Measurements from ENCODE around the gene MICU1. TPM values are rescaled to one million over a fixed set of nuclear protein-coding genes. Genes with fewer than 3 reads are reported as not detected.

The MICU1 gene
- total RNA-seq, 1 donor from 2014 or later = 22.8 TPM

GRCh38 chr10:72323771-72324191 is 302.1 kb downstream of the MICU1 start:
- no peak for ATAC-seq

DNA sequence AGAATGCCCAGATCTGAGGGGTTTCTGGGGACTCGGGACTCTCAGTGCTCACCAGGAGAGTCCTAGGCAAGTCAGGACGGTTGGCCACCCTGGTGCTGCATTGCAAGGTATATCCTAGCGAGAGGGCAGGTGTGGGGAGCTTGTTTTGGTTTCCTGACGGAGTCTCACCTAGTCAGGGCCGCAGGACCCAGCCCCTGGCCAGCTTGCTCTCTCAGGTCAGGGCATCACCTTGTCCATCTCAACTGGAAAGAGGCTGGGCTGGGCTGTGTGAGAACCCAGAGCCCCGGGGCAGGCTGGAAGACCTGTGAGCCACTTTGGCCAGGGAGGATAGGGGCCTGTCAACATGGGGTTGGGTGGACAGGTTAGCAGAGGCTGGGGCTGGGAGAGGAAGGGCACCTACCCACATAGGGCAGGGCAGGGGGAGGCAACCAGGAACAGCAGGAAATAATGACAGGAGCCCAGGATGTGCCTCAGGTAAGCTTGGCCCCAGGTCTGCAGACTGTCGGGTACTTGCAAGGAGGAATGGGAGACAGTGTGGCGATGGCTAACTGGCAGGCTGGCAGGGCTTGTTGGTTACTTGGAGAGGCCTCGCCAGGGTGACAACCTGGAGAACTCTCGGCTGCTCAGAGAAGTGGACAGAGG is 302.6 kb downstream of the MICU1 start:
- ATAC-seq = no peak

- peak; percentile 51 for ATAC-seq
Measured at GRCh38 chr10:72322280-72323058, 303.4 kb downstream of the MICU1 start.

DNA sequence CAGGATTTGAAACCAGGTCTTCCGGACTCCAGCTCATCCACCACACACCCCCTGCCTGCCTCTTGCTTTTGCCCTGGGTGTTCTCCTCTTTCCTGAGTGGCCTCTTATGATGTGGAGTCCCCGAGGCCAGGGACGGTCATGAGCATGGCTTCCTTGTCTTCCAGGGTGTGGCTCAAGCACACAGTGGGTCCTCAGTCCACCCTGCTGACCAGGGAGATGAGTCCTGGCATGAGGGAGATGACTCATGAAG is 303.9 kb downstream of the MICU1 start:
- ATAC-seq = peak; percentile 59

DNA sequence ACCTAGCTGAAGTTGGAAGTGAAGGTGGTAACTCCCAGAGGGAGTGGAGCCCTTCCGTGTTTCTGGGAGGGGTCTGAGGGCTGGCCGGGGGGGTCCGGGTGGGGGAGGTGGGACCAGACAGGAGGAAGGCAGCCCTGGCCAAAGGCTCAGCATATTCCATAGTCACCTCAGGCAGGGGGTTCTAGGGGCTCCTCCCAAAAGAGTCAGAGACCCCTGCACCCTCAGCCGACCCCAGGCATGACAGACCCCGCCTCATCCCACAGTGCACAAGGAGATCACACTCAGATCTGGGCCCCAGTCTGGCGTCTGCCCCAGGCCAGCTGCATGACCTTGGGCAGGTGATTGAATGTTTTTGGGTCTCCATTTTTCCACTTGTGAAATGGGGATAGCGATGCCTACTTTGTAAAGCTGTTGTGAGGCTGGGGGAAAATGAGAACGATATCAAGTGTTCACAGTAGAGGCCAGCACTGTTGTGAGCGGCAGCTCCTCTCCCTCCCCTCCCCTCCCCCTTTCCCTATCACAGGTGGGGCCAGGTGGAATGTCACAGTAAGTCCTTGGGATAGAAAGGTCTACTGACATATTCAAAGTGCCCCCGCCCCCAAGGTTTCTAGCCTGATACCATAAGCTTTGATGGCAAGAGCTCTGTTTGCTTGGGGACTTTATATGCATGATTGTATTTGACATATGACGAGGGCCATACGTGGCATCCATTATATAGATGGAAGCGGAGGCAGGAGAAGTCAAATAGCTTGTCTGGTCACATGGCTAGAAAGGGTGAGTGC is 304.4 kb downstream of the MICU1 start:
- no peak for ATAC-seq

- ATAC-seq = peak; percentile 77
Measured at GRCh38 chr10:72320676-72321247, 305.1 kb downstream of the MICU1 start.

- ATAC-seq = peak; percentile 67
Measured at GRCh38 chr10:72319416-72320254, 306.2 kb downstream of the MICU1 start.

GRCh38 chr10:72318418-72319262 is 307.2 kb downstream of the MICU1 start:
- ATAC-seq = no peak

Other genes starting within 250 kb of the MICU1 start
- gene MCU, start 66.1 kb upstream of the MICU1 start, total RNA-seq = 23.0 TPM